HepG2 (cell line): Measurements from ENCODE around the gene CDK10. TPM values are rescaled to one million over a fixed set of nuclear protein-coding genes. Genes with fewer than 3 reads are reported as not detected.

Experiments used
- AGO1 ChIP-seq: fragments of 200-400 bp; formaldehyde crosslinking; IDR thresholded peaks from 2 replicates; pipeline ENCODE4 v1.6.1; 2017; ENCODE audit warnings: mild to moderate bottlenecking, low read depth, low read length, moderate library complexity; ENCODE audit not compliant: poor library complexity, severe bottlenecking
- ASH2L ChIP-seq: fragments of 300-600, 200-600 bp; sonication (generic); IDR thresholded peaks from 2 replicates; pipeline ENCODE4 v1.7.0; 2017; ENCODE audit warnings: low read depth, mild to moderate bottlenecking, moderate library complexity, mixed read lengths, low read length; ENCODE audit not compliant: insufficient read length
- BATF2 ChIP-seq: sonication (generic); formaldehyde crosslinking; IDR thresholded peaks from 2 replicates; pipeline ENCODE4 v1.8.0; 2022; ENCODE audit warnings: mild to moderate bottlenecking, missing genetic modification reagents, moderate library complexity
- BRD4 ChIP-seq: sonication (generic); formaldehyde crosslinking; IDR thresholded peaks from 2 replicates; pipeline ENCODE4 v1.4.0; 2020; ENCODE audit warnings: missing genetic modification reagents
- CAMTA2 ChIP-seq: sonication (generic); formaldehyde crosslinking; IDR thresholded peaks from 2 replicates; pipeline ENCODE4 v1.4.0; 2020; ENCODE audit warnings: mild to moderate bottlenecking, missing genetic modification reagents, borderline replicate concordance
- CHD2 ChIP-seq: IDR thresholded peaks from 2 replicates; pipeline ENCODE4 v1.6.1; 2011; ENCODE audit warnings: low read depth, low read length, improper control_type of control experiment
- FOXC1 ChIP-seq: sonication (generic); formaldehyde crosslinking; IDR thresholded peaks from 2 replicates; pipeline ENCODE4 v1.8.0; 2022; ENCODE audit warnings: mild to moderate bottlenecking, missing genetic modification reagents, borderline replicate concordance
- ISX ChIP-seq: sonication (generic); formaldehyde crosslinking; conservative IDR thresholded peaks from 2 replicates; pipeline ENCODE4 v1.5.0; 2020; ENCODE audit warnings: missing genetic modification reagents
- JARID2 ChIP-seq: sonication (generic); formaldehyde crosslinking; IDR thresholded peaks from 2 replicates; pipeline ENCODE4 v1.8.1; 2023; ENCODE audit warnings: missing genetic modification reagents, inconsistent platforms; ENCODE audit not compliant: insufficient replicate concordance
- NR0B2 ChIP-seq: sonication (generic); formaldehyde crosslinking; IDR thresholded peaks from 2 replicates; pipeline ENCODE4 v1.4.0; 2020; ENCODE audit warnings: mild to moderate bottlenecking, missing genetic modification reagents
- NR2F1 ChIP-seq, 2 experiments: fragments of 450-650 bp in 1 of 2; formaldehyde crosslinking in 1 of 2; IDR thresholded peaks; 2 replicates each; pipeline versions ENCODE4 v1.5.0 to v1.6.1; 2016 to 2020; ENCODE audit warnings: mild to moderate bottlenecking in 1 of 2, missing compliant biosample characterization in 1 of 2, missing genetic modification reagents in 1 of 2, moderate library complexity in 1 of 2
- POLR2A ChIP-seq, 2 experiments: IDR thresholded peaks; 2 replicates each; pipeline ENCODE4 v1.6.1; 2011; ENCODE audit warnings: low read depth in 2 of 2, low read length in 2 of 2, mild to moderate bottlenecking in 1 of 2, moderate library complexity in 1 of 2; ENCODE audit not compliant: insufficient read depth in 1 of 2
- YEATS4 ChIP-seq: sonication (generic); formaldehyde crosslinking; IDR thresholded peaks from 2 replicates; pipeline ENCODE4 v1.4.0; 2020; ENCODE audit warnings: missing genetic modification reagents, borderline replicate concordance
- ZBTB38 ChIP-seq: sonication (generic); formaldehyde crosslinking; IDR thresholded peaks from 2 replicates; pipeline ENCODE4 v1.5.1; 2020; ENCODE audit warnings: mild to moderate bottlenecking, missing genetic modification reagents
- ZFP37 ChIP-seq: sonication (generic); formaldehyde crosslinking; IDR thresholded peaks from 2 replicates; pipeline ENCODE4 v1.4.0; 2020; ENCODE audit warnings: missing genetic modification reagents, borderline replicate concordance
- ZNF138 ChIP-seq: sonication (generic); formaldehyde crosslinking; IDR thresholded peaks from 2 replicates; pipeline ENCODE4 v1.5.0; 2020; ENCODE audit warnings: mild to moderate bottlenecking, low read depth, missing genetic modification reagents
- ZNF282 ChIP-seq: fragments of 450-650 bp; IDR thresholded peaks from 2 replicates; pipeline ENCODE4 v1.6.1; 2018; ENCODE audit not compliant: partially characterized antibody
- ZNF33A ChIP-seq: sonication (generic); formaldehyde crosslinking; IDR thresholded peaks from 2 replicates; pipeline ENCODE4 v1.5.1; 2020; ENCODE audit warnings: missing genetic modification reagents, mild to moderate bottlenecking, moderate library complexity, borderline replicate concordance
- ZNF484 ChIP-seq: sonication (generic); formaldehyde crosslinking; IDR thresholded peaks from 2 replicates; pipeline ENCODE4 v1.5.1; 2020; ENCODE audit warnings: mild to moderate bottlenecking, low read depth, missing genetic modification reagents, borderline replicate concordance
- ZNF570 ChIP-seq: sonication (generic); formaldehyde crosslinking; IDR thresholded peaks from 2 replicates; pipeline ENCODE4 v1.4.0; 2020; ENCODE audit warnings: mild to moderate bottlenecking, missing genetic modification reagents, borderline replicate concordance
- polyA plus RNA-seq, 8 experiments: library from polyadenylated mRNA; depleted of rRNA in 3 of 8; stranded (reverse) in 7 of 8; unstranded in 1 of 8; fragments of >200 nt; fragmentation: Illumina TruSeq in 4 of 8; extraction: Trizol in 4 of 8; gene quantifications; 2 replicates each; pipeline versions ENCODE4 v1.2.1 to v1.2.3, GENCODE V29; 2011 to 2016; ENCODE audit warnings: low read depth in 4 of 8, missing spikeins in 1 of 8, mixed read lengths in 1 of 8; ENCODE audit not compliant: insufficient read depth in 1 of 8
- total RNA-seq, 5 experiments: library from RNA; depleted of rRNA; stranded (reverse); fragments of >200 nt; fragmentation: Illumina TruSeq; extraction: Trizol; gene quantifications; 2 replicates each; pipeline ENCODE4 v1.2.3, GENCODE V29; 2016; ENCODE audit warnings: low read depth in 1 of 5
- TF ChIP-seq, protein P1 (sequence below): sonication (generic); formaldehyde crosslinking; IDR thresholded peaks from 2 replicates; pipeline ENCODE4 v1.5.0; 2020; ENCODE audit warnings: mild to moderate bottlenecking, missing genetic modification reagents
- TF ChIP-seq, protein P2 (sequence below): sonication (generic); formaldehyde crosslinking; IDR thresholded peaks from 2 replicates; pipeline ENCODE4 v1.4.0; 2020; ENCODE audit warnings: missing genetic modification reagents

Gene CDK10
- total and polyA plus RNA-seq, 2 of the 13 experiments (the other 11 are each of a cell fraction or from before 2014, with no cell fraction given): 2.5 to 3.9 TPM

DNA sequence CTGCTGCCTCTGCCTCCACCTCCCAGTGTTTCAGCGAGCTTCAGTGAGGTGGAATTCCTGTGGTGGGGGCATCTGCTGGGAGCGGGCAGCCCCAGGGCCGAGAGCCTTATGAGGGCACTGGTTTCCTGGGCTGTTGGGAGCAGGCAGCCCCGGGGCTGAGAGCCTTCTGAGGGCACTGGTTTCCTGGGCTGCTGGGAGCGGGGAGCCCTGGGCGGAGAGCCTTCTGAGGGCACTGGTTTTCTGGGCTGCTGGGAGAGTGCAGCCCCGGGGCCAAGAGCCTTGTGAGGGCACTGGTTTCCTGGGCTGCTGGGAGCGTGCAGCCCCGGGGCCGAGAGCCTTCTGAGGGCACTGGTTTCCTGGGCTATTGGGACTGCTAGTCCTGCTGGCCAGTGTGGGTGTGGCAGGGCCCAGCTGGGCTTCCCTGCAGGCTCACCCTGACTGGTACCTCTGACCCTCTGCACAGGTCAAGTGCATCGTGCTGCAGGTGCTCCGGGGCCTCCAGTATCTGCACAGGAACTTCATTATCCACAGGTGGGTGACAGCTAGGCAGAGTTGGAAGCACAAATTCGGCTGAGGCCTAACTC lies 5.6 kb downstream of the CDK10 start (continued):
- no peak for TF ChIP-seq JARID2
- TF ChIP-seq ZNF484 (CRISPR knock-in tag): no peak
- no peak for TF ChIP-seq YEATS4 (CRISPR knock-in tag)
- no peak for TF ChIP-seq NR0B2 (CRISPR knock-in tag)
- TF ChIP-seq ZNF33A (CRISPR knock-in tag): no peak
- TF ChIP-seq NR2F1 (CRISPR knock-in tag; IDR thresholded peaks at IDR 0.05): peak in 1 of 2 experiments; percentile 47; a peak in 1 of 4 replicates
- TF ChIP-seq, protein P1, sequence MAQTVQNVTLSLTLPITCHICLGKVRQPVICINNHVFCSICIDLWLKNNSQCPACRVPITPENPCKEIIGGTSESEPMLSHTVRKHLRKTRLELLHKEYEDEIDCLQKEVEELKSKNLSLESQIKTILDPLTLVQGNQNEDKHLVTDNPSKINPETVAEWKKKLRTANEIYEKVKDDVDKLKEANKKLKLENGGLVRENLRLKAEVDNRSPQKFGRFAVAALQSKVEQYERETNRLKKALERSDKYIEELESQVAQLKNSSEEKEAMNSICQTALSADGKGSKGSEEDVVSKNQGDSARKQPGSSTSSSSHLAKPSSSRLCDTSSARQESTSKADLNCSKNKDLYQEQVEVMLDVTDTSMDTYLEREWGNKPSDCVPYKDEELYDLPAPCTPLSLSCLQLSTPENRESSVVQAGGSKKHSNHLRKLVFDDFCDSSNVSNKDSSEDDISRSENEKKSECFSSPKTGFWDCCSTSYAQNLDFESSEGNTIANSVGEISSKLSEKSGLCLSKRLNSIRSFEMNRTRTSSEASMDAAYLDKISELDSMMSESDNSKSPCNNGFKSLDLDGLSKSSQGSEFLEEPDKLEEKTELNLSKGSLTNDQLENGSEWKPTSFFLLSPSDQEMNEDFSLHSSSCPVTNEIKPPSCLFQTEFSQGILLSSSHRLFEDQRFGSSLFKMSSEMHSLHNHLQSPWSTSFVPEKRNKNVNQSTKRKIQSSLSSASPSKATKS (CRISPR knock-in tag): no peak
- TF ChIP-seq BRD4: no peak
- no peak for TF ChIP-seq ASH2L
- no peak for TF ChIP-seq ISX (CRISPR knock-in tag)
- no peak for TF ChIP-seq CAMTA2 (CRISPR knock-in tag)
- 0 out of 2 replicates have a peak, but pooled peaks have one; percentile 37 for TF ChIP-seq ZNF138 (CRISPR knock-in tag)
- no peak for TF ChIP-seq BATF2 (CRISPR knock-in tag)
- 0 out of 4 replicates have a peak, but pooled peaks of 1 of the 2 experiments have one; percentile 15 for TF ChIP-seq POLR2A (IDR thresholded peaks at IDR 0.05; ENCODE audit: insufficient read depth in 1 of 2, low read depth in 2 of 2, low read length in 2 of 2)
- no peak for TF ChIP-seq ZNF282
- TF ChIP-seq, protein P2, sequence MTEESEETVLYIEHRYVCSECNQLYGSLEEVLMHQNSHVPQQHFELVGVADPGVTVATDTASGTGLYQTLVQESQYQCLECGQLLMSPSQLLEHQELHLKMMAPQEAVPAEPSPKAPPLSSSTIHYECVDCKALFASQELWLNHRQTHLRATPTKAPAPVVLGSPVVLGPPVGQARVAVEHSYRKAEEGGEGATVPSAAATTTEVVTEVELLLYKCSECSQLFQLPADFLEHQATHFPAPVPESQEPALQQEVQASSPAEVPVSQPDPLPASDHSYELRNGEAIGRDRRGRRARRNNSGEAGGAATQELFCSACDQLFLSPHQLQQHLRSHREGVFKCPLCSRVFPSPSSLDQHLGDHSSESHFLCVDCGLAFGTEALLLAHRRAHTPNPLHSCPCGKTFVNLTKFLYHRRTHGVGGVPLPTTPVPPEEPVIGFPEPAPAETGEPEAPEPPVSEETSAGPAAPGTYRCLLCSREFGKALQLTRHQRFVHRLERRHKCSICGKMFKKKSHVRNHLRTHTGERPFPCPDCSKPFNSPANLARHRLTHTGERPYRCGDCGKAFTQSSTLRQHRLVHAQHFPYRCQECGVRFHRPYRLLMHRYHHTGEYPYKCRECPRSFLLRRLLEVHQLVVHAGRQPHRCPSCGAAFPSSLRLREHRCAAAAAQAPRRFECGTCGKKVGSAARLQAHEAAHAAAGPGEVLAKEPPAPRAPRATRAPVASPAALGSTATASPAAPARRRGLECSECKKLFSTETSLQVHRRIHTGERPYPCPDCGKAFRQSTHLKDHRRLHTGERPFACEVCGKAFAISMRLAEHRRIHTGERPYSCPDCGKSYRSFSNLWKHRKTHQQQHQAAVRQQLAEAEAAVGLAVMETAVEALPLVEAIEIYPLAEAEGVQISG (CRISPR knock-in tag): no peak
- TF ChIP-seq AGO1: peak; percentile 79
- TF ChIP-seq CHD2: no peak
- no peak for TF ChIP-seq FOXC1 (CRISPR knock-in tag)
- TF ChIP-seq ZFP37: no peak
- no peak for TF ChIP-seq ZNF570
- peak; percentile 48; the same call in 1 of the 2 replicates for TF ChIP-seq ZBTB38 (CRISPR knock-in tag)
